Brain microvascular endothelial cell (primary cell): ENCODE measurements around the gene UNC5C.

Experiments
- DNase-seq: peaks from one replicate; pipeline ENCODE4 v3.0.0-alpha.2; 2020
- H3K27ac ChIP-seq: fragments of 250-450 bp; sonication (Bioruptor Pico); 2 replicates; pipeline ENCODE4 v1.5.1; 2020; ENCODE audit warnings: mild to moderate bottlenecking, moderate library complexity
- H3K27me3 ChIP-seq: fragments of 250-450 bp; sonication (Bioruptor Pico); replicated peaks from 2 replicates; pipeline ENCODE4 v1.5.1; 2020; ENCODE audit warnings: mild to moderate bottlenecking
- H3K36me3 ChIP-seq: fragments of 250-450 bp; sonication (Bioruptor Pico); replicated peaks from 2 replicates; pipeline ENCODE4 v1.5.1; 2020; ENCODE audit warnings: mild to moderate bottlenecking
- H3K4me3 ChIP-seq: 2 replicates; pipeline ENCODE4 v1.5.1; 2011; ENCODE audit warnings: low read depth, mild to moderate bottlenecking, control low read depth, low read length, moderate library complexity
- in situ Hi-C: cut with HindIII; loops from 2 replicates; pipeline ENCODE4 v1.10.0; 2017; ENCODE audit warnings: low sequenced_read_pairs, low pct_ligation_motif_present
- TF ChIP-seq, protein P1 (sequence below): IDR thresholded peaks from 2 replicates; pipeline ENCODE4 v1.5.1; 2011; ENCODE audit warnings: low read depth, mild to moderate bottlenecking, moderate library complexity, low read length, control low read depth, inconsistent platforms; ENCODE audit errors: missing control alignments

UNC5C gene

DNA sequence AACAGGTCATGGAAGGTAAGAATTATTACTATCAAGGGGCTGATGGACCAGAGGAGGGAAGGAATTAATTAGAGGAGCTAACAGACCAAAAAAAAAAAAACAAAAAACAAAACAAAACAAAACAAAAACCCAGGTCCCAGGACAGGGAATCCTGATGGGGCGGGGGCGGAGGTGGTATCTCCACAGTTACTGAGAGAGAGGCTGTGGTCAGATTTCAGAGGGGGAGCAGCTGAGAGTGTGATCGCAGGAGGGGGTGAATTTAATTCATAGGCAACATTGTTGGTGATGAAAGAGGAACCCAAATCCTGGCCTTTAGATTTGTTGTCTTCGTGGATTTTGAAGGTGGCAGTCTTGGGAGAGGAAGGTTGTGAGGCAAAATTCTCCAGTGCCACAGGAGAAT, 389.4 kb downstream of the UNC5C start:
- no peak overlapping the region for H3K27ac ChIP-seq

DNA sequence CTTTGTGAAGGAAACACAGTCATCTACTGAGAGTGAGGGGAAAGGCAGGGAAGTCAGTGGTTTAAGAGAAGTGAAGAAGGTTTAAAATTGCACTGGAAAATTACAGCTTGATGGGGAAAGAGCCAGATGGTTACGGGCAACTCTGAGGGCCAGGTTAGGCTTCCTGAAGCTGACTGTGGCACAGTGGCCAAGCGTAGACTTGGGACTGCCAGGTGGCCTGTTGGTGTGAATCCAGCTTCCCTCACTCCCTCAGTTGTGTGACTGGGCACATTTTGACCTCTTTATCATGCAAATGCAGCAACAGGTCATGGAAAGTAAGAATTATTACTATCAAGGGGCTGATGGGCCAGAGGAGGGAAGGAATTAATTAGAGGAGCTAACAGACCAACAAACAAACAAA, 390.1 kb downstream of the UNC5C start:
- H3K27ac ChIP-seq: no peak overlapping the region
- in situ Hi-C loops: no loop called here
- H3K27me3 ChIP-seq: no peaks in the 10 kb centered on the region
- TF ChIP-seq, protein P1, sequence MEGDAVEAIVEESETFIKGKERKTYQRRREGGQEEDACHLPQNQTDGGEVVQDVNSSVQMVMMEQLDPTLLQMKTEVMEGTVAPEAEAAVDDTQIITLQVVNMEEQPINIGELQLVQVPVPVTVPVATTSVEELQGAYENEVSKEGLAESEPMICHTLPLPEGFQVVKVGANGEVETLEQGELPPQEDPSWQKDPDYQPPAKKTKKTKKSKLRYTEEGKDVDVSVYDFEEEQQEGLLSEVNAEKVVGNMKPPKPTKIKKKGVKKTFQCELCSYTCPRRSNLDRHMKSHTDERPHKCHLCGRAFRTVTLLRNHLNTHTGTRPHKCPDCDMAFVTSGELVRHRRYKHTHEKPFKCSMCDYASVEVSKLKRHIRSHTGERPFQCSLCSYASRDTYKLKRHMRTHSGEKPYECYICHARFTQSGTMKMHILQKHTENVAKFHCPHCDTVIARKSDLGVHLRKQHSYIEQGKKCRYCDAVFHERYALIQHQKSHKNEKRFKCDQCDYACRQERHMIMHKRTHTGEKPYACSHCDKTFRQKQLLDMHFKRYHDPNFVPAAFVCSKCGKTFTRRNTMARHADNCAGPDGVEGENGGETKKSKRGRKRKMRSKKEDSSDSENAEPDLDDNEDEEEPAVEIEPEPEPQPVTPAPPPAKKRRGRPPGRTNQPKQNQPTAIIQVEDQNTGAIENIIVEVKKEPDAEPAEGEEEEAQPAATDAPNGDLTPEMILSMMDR: no peak
- no peaks in the 10 kb centered on the region for H3K36me3 ChIP-seq
- no peak overlapping the region for H3K4me3 ChIP-seq
- no peak for DNase-seq

More for the DNA sequence above, 389.4 kb downstream of the UNC5C start:
- no peak overlapping the region for H3K4me3 ChIP-seq
- H3K27me3 ChIP-seq: no peaks in the 10 kb centered on the region
- DNase-seq: no peak
- TF ChIP-seq, protein P1: no peak
- in situ Hi-C loops: no loop called here
- no peaks in the 10 kb centered on the region for H3K36me3 ChIP-seq

DNA sequence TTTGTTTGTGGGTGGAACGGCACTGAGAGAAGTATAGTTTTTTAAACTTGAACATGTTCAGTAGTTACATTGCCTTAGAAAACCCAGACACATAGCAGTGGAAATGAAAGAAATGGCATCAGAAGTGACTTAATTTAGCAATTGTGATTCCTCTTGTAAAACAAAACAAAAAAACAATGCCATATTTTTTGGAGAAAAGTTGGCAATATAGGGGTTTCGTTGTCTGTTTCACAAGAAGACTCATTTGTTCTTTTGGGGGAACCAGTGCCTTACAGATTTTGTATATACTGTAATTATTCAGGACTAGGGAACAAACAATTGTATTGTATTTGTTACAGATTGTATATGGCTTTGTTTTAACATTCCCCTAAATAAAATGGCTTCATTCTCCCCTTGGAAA, 390.7 kb downstream of the UNC5C start:
- Histone ChIP-seq H3K27me3 (no peaks in the 10 kb centered on the region), H3K4me3 (no peak overlapping the region), H3K36me3 (no peaks in the 10 kb centered on the region), H3K27ac (no peak overlapping the region)
- in situ Hi-C loops: no loop called here
- TF ChIP-seq, protein P1: no peak
- DNase-seq: no peak

DNA sequence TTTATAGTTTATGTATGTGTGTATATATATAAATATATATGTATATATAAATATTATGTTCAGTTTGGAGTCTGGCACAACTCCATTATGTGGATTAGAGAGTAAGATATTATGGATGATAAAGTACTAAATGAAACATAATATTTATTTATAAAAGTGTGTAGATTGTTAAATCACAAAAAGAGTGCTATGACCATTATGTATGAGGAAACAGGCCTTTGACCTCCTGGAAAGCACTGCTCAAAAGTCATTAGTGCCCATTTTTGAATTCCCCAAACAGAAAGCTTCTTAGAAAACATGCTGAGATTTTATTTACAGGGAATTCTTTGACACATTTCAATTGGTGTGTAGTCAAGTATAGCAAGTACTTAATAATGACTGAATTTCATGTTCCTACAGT, 391.2 kb downstream of the UNC5C start:
- DNase-seq: no peak
- Histone ChIP-seq H3K27ac (no peak overlapping the region), H3K36me3 (no peaks in the 10 kb centered on the region), H3K4me3 (no peak overlapping the region), H3K27me3 (no peaks in the 10 kb centered on the region)
- in situ Hi-C loops: no loop called here
- TF ChIP-seq, protein P1: no peak

DNA sequence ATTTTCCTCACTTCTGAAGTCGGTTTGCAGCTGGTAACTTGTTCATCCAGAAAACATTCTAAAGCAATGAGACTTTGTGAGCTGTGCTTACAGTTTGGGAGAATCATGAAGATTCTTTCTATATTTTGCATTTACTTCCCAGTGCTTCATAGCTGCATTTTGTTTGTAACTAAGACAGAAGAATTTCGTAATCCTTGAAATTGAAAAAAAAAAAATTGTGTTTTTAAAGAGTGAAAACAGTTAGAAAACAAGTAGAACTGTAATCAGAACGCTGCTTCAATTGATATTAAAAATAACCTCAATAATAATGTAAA, 392.4 kb downstream of the UNC5C start:
- H3K27me3 ChIP-seq: no peaks in the 10 kb centered on the region
- in situ Hi-C loops: no loop called here
- no peak for DNase-seq
- H3K36me3 ChIP-seq: no peaks in the 10 kb centered on the region
- H3K4me3 ChIP-seq: no peak overlapping the region
- H3K27ac ChIP-seq: no peak overlapping the region
- TF ChIP-seq, protein P1: no peak

DNA sequence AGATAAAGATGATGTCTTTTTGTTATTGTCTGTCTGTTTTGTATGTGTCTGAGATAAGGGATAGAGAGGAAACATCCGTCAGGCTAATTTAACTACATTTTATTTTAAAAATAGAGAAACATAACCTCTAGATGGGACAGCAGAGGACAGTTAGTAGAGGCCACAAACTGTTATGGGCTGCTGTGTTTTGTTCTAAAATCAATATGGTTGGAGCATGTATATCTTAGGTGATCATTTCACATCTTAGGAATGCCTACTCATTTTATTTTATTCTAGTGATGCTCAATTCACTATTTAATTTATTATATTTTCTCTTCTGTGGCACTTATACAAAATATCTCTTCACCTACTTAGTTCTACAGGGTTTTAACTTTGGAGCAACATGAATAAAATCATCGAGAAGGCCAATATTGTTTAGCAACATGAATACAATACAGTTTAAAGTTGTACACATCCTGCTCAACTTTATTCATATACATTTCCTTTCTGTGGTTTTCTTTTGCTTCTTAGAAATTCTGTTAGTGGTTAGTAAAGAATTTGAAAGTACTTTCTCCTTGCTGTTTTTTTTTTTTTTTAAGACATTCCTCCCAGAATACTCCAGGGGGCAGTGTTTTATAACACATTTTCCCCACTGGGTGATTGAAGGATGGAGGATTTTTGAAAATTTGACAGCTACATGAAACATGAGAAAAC, 392.9 kb downstream of the UNC5C start:
- peak; percentile 35 for DNase-seq
- no peaks in the 10 kb centered on the region for H3K36me3 ChIP-seq
- no peak overlapping the region for H3K4me3 ChIP-seq
- in situ Hi-C loops: no loop called here
- H3K27me3 ChIP-seq: no peaks in the 10 kb centered on the region
- no peak overlapping the region for H3K27ac ChIP-seq
- TF ChIP-seq, protein P1: peak; percentile 50
